Activated CD4-positive, CD25-positive, alpha-beta regulatory T cell (primary cell): ENCODE results near the gene SHFL.
A peak's percentile ranks its signal among the peaks of the same experiment; 100 is the strongest.

Source experiments
- DNase-seq, 4 experiments: peaks; one replicate each; lab custom pipeline; 2025; lab: John Stamatoyannopoulos, UW

Gene SHFL

GRCh38 chr19:10085641-10086590, at the start of gene SHFL:
TSS of gene SHFL (plus strand) at chr19:10086317. CDS start at chr19:10086428, 111 bp downstream.
- peak; percentile 64 to 84 (median 70) for DNase-seq

- DNase-seq, result no peak
Measured at GRCh38 chr19:10036601-10037071, 49.5 kb upstream of the SHFL start.

- no peak for DNase-seq
Measured at GRCh38 chr19:10037367-10037766, 48.8 kb upstream of the SHFL start.

GRCh38 chr19:10037809-10038208, 48.3 kb upstream of the SHFL start:
- DNase-seq, result no peak

GRCh38 chr19:10043286-10043927, 42.7 kb upstream of the SHFL start:
- no peak for DNase-seq

GRCh38 chr19:10044390-10044789, 41.7 kb upstream of the SHFL start:
- no peak for DNase-seq

- no peak for DNase-seq
Measured at GRCh38 chr19:10045371-10045770, 40.7 kb upstream of the SHFL start.

- DNase-seq, result no peak
Measured at GRCh38 chr19:10049626-10050025, 36.5 kb upstream of the SHFL start.

- no peak for DNase-seq
Measured at GRCh38 chr19:10052602-10053360, 33.3 kb upstream of the SHFL start.

- no peak for DNase-seq
Measured at GRCh38 chr19:10061717-10062310, 24.3 kb upstream of the SHFL start.

GRCh38 chr19:10068205-10068604, 17.9 kb upstream of the SHFL start:
- DNase-seq, result no peak

- DNase-seq, result no peak
Measured at GRCh38 chr19:10069046-10069445, 17.1 kb upstream of the SHFL start.

- no peak for DNase-seq
Measured at GRCh38 chr19:10070730-10071446, 15.2 kb upstream of the SHFL start.

GRCh38 chr19:10074153-10074552, 12.0 kb upstream of the SHFL start:
- peak in 2 of 4 experiments; percentile 13 to 23 for DNase-seq

- DNase-seq, result no peak
Measured at GRCh38 chr19:10076535-10076934, 9.6 kb upstream of the SHFL start.

- no peak for DNase-seq
Measured at GRCh38 chr19:10078329-10078728, 7.8 kb upstream of the SHFL start.

GRCh38 chr19:10079031-10079453, 7.1 kb upstream of the SHFL start:
- no peak for DNase-seq

- no peak for DNase-seq
Measured at GRCh38 chr19:10083911-10084310, 2.2 kb upstream of the SHFL start.

- DNase-seq, result no peak
Measured at GRCh38 chr19:10084803-10085202, 1.3 kb upstream of the SHFL start.

GRCh38 chr19:10086591-10087192, 575 bp downstream of the SHFL start:
- no peak for DNase-seq
